Testis (tissue), 3 donors: Measurements from ENCODE around the gene NKAIN2. TPM values are rescaled to one million over a fixed set of nuclear protein-coding genes. Genes with fewer than 3 reads are reported as not detected.

Experiments
- DNase-seq: peaks from one replicate; pipeline ENCODE4 v3.0.0-alpha.2; 2019
- H3K27ac ChIP-seq, 2 donors: fragments of 200-600 bp; sonication (generic); one replicate each; pipeline ENCODE4 v1.5.1; 2019
- H3K27me3 ChIP-seq: fragments of 200-600 bp; sonication (generic); one replicate; pipeline ENCODE4 v1.5.1; 2019
- H3K36me3 ChIP-seq: fragments of 200-600 bp; sonication (generic); one replicate; pipeline ENCODE4 v1.5.1; 2017; ENCODE audit warnings: low read depth; ENCODE audit errors: missing control alignments
- H3K4me1 ChIP-seq: fragments of 200-600 bp; sonication (generic); one replicate; pipeline ENCODE4 v1.5.1; 2019
- H3K4me3 ChIP-seq, 2 donors: fragments of 200-600 bp; sonication (generic); one replicate each; pipeline ENCODE4 v1.5.1; 2017 to 2019
- H3K9me3 ChIP-seq: fragments of 200-600 bp; sonication (generic); one replicate; pipeline ENCODE4 v1.5.1; 2017
- POLR2A ChIP-seq: fragments of 450-650 bp; IDR thresholded peaks from one replicate; pipeline ENCODE4 v1.6.1; 2017; ENCODE audit warnings: antibody characterized with exemption, mild to moderate bottlenecking, moderate library complexity
- WGBS, 2 donors: methylation state at CpG; one replicate each; pipeline ENCODE4 v1.1.5; 2018; 5-methylcytosine and 5-hydroxymethylcytosine counted together
- intact Hi-C: fragments of 100-400 bp; cut with DNase I; formaldehyde crosslinking; loops from one replicate; pipeline ENCODE4 v1.15.1; 2023; ENCODE audit warnings: low total_unique reads
- polyA plus RNA-seq: library from polyadenylated mRNA; stranded (reverse); fragments of 350-450 nt; fragmentation: Illumina TruSeq; extraction: RNeasy Lipid Tissue Mini Kit (QIAGEN cat#74804); gene quantifications from one replicate; pipeline ENCODE4 v1.2.3, GENCODE V29; 2014; ENCODE audit warnings: low read depth, low replicate concordance; ENCODE audit not compliant: insufficient read depth
- total RNA-seq, 2 donors: library from RNA; depleted of rRNA; stranded (reverse); fragments of >200 nt; gene quantifications; one replicate each; pipeline ENCODE4 v1.2.3, GENCODE V29; 2016
- TF ChIP-seq, protein P1 (sequence below), 3 experiments: fragments of 450-650 bp in 2 of 3; fragments of 200-600 bp in 1 of 3; sonication (generic) in 1 of 3; IDR thresholded peaks; one replicate each; pipeline ENCODE4 v1.5.1; 2016 to 2019; ENCODE audit warnings: antibody characterized with exemption in 3 of 3, mild to moderate bottlenecking in 2 of 3, moderate library complexity in 1 of 3

The NKAIN2 gene
- total and polyA plus RNA-seq, 3 donors from 2014 or later, result 0.56 to 1.1 (median 0.71) TPM

DNA sequence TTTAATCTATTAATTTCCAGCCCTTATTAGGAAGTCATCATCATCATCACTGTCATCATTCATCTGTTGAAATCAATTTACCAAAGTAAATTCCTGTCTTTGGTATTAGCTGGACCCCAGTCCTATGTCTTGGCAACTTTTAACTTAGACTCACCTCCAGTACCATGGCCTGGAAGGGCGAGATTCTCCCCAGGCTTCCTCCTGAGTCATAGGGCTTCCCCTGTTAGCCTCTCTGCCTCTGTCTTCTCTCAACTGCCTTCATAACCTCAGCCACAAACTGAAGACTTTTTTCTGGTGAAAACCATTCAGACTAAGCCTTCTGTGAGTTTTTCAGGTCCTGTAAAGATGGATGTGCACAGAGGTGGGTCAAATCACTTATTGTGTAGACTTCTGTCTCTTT is 95.0 kb downstream of the NKAIN2 start:
- WGBS, 2 donors, result 86 to 93% methylated on average over 1 of the region's 1 CpG
- H3K9me3 ChIP-seq, result no peaks in the 10 kb centered on the region
- intact Hi-C loops, result no loop called here
- H3K4me3 ChIP-seq, result no peak overlapping the region
- H3K4me1 ChIP-seq, result no peaks in the 10 kb centered on the region
- no peak for DNase-seq
- no peak overlapping the region for H3K27ac ChIP-seq
- no peak for TF ChIP-seq POLR2A
- TF ChIP-seq, protein P1, sequence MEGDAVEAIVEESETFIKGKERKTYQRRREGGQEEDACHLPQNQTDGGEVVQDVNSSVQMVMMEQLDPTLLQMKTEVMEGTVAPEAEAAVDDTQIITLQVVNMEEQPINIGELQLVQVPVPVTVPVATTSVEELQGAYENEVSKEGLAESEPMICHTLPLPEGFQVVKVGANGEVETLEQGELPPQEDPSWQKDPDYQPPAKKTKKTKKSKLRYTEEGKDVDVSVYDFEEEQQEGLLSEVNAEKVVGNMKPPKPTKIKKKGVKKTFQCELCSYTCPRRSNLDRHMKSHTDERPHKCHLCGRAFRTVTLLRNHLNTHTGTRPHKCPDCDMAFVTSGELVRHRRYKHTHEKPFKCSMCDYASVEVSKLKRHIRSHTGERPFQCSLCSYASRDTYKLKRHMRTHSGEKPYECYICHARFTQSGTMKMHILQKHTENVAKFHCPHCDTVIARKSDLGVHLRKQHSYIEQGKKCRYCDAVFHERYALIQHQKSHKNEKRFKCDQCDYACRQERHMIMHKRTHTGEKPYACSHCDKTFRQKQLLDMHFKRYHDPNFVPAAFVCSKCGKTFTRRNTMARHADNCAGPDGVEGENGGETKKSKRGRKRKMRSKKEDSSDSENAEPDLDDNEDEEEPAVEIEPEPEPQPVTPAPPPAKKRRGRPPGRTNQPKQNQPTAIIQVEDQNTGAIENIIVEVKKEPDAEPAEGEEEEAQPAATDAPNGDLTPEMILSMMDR (IDR thresholded peaks at IDR 0.05), result no peak
- no peaks in the 10 kb centered on the region for H3K36me3 ChIP-seq
- no peaks in the 10 kb centered on the region for H3K27me3 ChIP-seq

DNA sequence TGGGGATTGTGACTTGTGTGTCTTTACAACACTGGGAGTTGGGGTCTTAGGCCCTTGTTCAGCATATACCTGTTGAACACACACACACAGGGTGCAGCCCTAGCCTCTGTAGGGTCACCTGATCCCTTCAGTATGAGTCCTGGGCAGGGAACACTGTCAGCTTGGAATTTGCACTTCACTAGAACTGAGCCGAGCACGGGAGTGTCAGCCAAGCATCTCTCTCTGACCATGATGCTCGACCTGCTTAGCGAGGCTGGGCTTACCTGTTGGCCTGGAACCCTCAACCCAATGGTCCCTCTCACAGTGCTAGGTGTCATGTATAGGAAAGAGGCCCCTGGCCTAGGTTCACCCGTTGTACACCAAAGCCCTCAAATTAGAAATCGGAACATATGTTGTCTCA is 96.1 kb downstream of the NKAIN2 start:
- no peaks in the 10 kb centered on the region for H3K27me3 ChIP-seq
- H3K4me1 ChIP-seq, result no peaks in the 10 kb centered on the region
- TF ChIP-seq, protein P1 (IDR thresholded peaks at IDR 0.05), result no peak
- no peak for TF ChIP-seq POLR2A
- intact Hi-C loops, result no loop called here
- no peak overlapping the region for H3K27ac ChIP-seq
- no peaks in the 10 kb centered on the region for H3K9me3 ChIP-seq
- no peak overlapping the region for H3K4me3 ChIP-seq
- WGBS, 2 donors, result 93 to 100% methylated on average over 2 to 6 of the region's 6 CpGs
- no peak for DNase-seq
- no peaks in the 10 kb centered on the region for H3K36me3 ChIP-seq

DNA sequence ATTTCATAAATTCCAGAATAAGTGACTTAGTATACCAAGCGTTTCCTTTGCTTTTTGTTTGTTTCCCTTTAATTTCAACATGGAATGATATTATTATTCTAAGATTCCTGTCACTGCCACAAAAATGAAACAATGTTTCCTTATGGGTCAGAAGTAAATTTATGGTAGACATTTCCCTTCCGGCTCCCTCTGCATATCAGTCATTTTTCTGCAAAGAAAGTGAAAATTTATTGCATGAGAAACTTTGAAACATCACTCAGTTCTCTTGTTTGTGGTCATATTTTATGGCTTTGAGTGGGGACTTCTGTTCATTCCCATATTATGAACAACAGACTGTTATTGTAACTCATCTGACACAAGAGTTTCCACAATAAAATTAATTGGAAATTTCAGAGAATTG is 97.8 kb downstream of the NKAIN2 start:
- no peak for DNase-seq
- Histone ChIP-seq H3K27me3 (no peaks in the 10 kb centered on the region), H3K27ac (no peak overlapping the region), H3K4me3 (no peak overlapping the region), H3K9me3 (no peaks in the 10 kb centered on the region), H3K4me1 (no peaks in the 10 kb centered on the region), H3K36me3 (no peaks in the 10 kb centered on the region)
- TF ChIP-seq, protein P1 (IDR thresholded peaks at IDR 0.05), result no peak
- TF ChIP-seq POLR2A, result no peak
- intact Hi-C loops, result no loop called here
- WGBS, 2 donors, result 35 to 39% methylated on average over 2 of the region's 2 CpGs

DNA sequence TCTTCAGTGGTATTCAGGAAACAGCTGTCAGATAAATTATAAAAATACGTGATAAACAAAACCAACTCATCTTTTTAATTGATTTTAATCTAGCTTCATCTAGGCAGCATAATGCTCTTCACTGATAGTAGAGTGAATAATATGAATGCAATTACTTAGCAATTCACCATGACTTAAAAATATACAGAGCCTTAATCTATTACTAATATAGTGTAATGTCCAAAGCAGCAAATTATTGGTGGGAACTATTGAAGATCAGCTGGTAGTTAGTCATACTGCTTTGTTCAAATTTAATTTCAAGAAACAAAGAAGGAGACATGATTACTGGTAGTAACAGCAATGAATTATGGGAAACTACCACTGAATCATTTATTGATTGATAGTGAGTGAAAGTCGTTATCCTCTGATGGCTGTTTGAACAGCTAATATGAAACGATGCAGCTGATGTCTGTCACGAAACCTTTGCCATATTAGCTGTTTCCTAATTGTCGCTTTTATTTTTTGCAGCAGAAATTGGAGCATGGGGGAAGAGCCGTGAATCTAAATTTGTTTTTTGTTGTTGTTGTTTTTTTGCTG is 99.2 kb downstream of the NKAIN2 start:
- DNase-seq, result no peak
- H3K4me1 ChIP-seq, result no peaks in the 10 kb centered on the region
- TF ChIP-seq, protein P1 (IDR thresholded peaks at IDR 0.05), result no peak
- TF ChIP-seq POLR2A, result no peak
- no peaks in the 10 kb centered on the region for H3K27me3 ChIP-seq
- H3K4me3 ChIP-seq, result no peak overlapping the region
- 86 to 88% methylated on average over 6 of the region's 6 CpGs for WGBS, 2 donors
- H3K27ac ChIP-seq, result no peak overlapping the region
- no peaks in the 10 kb centered on the region for H3K9me3 ChIP-seq
- intact Hi-C loops, result no loop called here
- no peaks in the 10 kb centered on the region for H3K36me3 ChIP-seq

DNA sequence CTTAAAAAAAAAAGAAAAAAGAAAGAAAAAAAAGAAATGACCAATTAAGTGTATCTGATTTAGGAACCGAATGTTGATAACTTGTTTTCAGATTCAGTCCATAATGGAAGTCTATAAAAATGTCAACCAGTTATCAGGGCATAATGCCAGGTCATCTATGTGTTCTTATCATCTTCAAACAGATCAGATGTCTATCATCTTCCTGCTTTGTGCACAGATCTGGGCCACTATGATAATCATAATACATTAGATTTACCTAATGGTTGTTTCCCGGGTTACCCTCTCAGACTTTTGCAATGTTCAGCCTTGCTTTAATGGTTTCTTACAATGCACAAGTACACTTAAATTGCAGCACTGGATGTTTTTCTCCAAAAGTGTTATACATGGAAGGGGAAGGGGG is 100.6 kb downstream of the NKAIN2 start:
- H3K4me3 ChIP-seq, result no peak overlapping the region
- no peaks in the 10 kb centered on the region for H3K36me3 ChIP-seq
- no peaks in the 10 kb centered on the region for H3K9me3 ChIP-seq
- 86 to 91% methylated on average over 2 of the region's 2 CpGs for WGBS, 2 donors
- no peak for DNase-seq
- no peaks in the 10 kb centered on the region for H3K4me1 ChIP-seq
- H3K27ac ChIP-seq, result no peak overlapping the region
- H3K27me3 ChIP-seq, result no peaks in the 10 kb centered on the region
- intact Hi-C loops, result no loop called here
- no peak for TF ChIP-seq POLR2A
- TF ChIP-seq, protein P1 (IDR thresholded peaks at IDR 0.05), result no peak
